Measurements from ENCODE around the gene HTRA2.

- TF ChIP-seq POLR2A (IDR thresholded peaks at IDR 0.05; ENCODE audit: low read depth, low read length) (no peak), POLR2AphosphoS5 (IDR thresholded peaks at IDR 0.05; ENCODE audit: low read depth, low read length) (no peak), TAF1 (IDR thresholded peaks at IDR 0.05; ENCODE audit: low read depth, low read length) (no peak), POU2F2 (IDR thresholded peaks at IDR 0.05; ENCODE audit: low read depth, low read length) (no peak), SPI1 (IDR thresholded peaks at IDR 0.05; ENCODE audit: low read depth, low read length) (no peak)
These were observed 4.7 kb downstream of the HTRA2 start for GRCh38 chr2:74534411-74534810.
